Posterior cingulate gyrus (tissue), 11 donors: Measurements from ENCODE around the gene TRPV3.
A peak's percentile ranks its signal among the peaks of the same experiment; 100 is the strongest.

Experiments used
- DNase-seq, 10 donors: peaks; one replicate each; pipeline versions ENCODE4 v3.0.0 to v3.0.0-alpha.2; 2020 to 2021; ENCODE audit warnings: mixed read lengths in 3 of 10
- intact Hi-C: fragments of 100-400 bp; cut with DNase I; formaldehyde crosslinking; loops from one replicate; pipeline ENCODE4 v1.15.1; 2023

TRPV3 gene

DNA sequence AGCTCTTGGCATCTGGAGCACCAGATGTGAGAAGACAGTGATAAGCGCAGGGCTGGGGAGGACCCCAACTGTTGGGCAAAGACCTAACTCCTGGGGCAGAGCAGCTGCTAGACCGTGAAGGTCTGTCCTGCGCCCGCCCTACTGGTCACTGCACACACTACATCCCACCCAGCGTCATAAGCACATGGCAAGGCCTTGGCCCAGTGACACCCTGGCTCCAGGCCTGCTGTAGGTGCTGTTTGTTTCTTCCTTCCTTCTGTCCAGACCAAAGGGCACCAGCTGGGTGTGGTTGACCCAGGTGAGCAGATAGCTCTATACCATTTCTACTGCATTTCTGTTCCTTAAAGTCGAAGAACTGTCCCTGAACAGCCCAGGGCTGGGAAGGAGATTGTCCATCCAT is 6.4 kb downstream of the TRPV3 start:
- peak in 2 of 10 donors; percentile 43 to 60 for DNase-seq
- intact Hi-C loops = no loop called here

GRCh38 chr17:3549610-3550162 is 7.9 kb downstream of the TRPV3 start:
- intact Hi-C loops = no loop called here
- DNase-seq = no peak

GRCh38 chr17:3547628-3548027 is 10.0 kb downstream of the TRPV3 start:
- DNase-seq = peak in 2 of 10 donors; percentile 47 to 65
- intact Hi-C loops = no loop called here

- intact Hi-C loops = no loop called here
- peak in 2 of 10 donors; percentile 48 to 75 for DNase-seq
Measured at GRCh38 chr17:3546997-3547396, 10.6 kb downstream of the TRPV3 start.

- DNase-seq = peak in 2 of 10 donors; percentile 10 to 20
- intact Hi-C loops = no loop called here
Measured at GRCh38 chr17:3546521-3546920, 11.1 kb downstream of the TRPV3 start.

DNA sequence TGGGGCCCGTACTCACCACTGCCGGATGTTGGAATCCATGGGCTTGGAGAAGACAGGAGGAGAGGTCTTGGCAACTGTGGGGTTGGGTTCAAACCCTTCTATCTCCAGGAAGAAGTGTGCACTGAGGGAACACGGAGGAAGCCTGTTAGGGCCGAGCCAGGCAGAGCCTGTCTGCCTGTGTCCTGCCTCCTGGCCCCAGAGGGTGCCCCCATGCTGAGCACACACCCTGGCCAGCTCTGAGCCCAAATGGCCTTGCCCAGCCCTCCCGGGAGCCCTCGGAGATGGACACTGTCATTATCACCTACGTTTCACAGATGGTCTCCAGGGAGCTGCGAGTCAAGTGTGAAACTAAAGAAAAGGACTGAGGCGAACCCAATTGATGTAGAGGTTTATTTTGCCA is 12.5 kb downstream of the TRPV3 start:
- intact Hi-C loops = no loop called here
- DNase-seq = peak in 2 of 10 donors; percentile 49 to 68

DNA sequence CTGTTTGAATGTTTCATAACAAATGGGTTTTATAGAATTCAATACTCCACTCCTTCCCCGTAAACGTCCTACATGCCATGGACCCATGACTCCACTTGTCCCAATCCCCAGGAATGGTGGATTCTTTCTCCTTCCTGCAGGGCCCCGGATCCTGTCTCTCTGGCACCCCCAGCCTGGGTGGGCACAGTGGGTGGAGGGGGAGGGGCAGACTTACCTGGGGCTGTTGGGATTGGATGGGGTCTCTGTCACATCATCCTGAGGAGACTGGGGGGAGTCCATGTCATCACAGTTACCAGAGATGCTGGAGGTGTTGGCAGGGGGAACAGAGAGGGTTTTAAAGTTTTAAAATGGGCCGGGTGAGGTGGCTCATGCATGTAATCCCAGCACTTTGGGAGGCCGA is 13.2 kb downstream of the TRPV3 start:
- peak in 2 of 10 donors; percentile 7 to 10 for DNase-seq
- intact Hi-C loops = no loop called here

GRCh38 chr17:3543453-3543852 is 14.2 kb downstream of the TRPV3 start:
- DNase-seq = peak in 5 of 10 donors; percentile 27 to 89 (median 81)
- intact Hi-C loops = no loop called here

GRCh38 chr17:3542410-3543088 is 15.1 kb downstream of the TRPV3 start:
- peak in 2 of 10 donors; percentile 61 to 75 for DNase-seq
- intact Hi-C loops = no loop called here

GRCh38 chr17:3539881-3540540 is 17.6 kb downstream of the TRPV3 start:
- DNase-seq = peak in 2 of 10 donors; percentile 10 to 40
- intact Hi-C loops = loop anchor here (5.0 kb wide), 1 partner anchor 107 kb away; no protein-coding TSS in a partner anchor

DNA sequence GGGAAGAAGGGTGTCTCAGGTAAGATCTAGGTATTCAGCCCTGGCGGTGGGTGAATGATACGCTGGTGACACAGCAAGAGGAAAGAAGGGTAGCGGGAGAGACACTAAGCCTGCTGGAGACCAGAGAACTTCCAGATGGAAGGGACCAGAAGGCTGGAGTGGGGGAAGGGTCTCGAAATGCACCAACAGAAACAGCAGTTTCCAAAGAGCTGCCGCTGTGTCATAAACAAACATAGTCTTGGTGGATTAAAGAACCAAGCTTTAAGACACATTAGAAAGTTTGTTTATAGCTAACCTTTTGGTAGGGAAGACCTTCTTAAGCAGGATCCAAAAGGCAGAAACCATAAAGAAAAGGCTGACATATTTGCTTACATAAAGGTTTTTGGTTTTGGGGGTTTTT is 20.9 kb downstream of the TRPV3 start:
- no peak for DNase-seq
- intact Hi-C loops = loop anchor here (5.0 kb wide), 1 partner anchor 111 kb away; no protein-coding TSS in a partner anchor

GRCh38 chr17:3535253-3535995 is 22.2 kb downstream of the TRPV3 start:
- intact Hi-C loops = loop anchor here (5.0 kb wide), 1 partner anchor 112 kb away; no protein-coding TSS in a partner anchor
- peak; percentile 67 to 98 (median 80) for DNase-seq

GRCh38 chr17:3534881-3535252 is 22.7 kb downstream of the TRPV3 start:
- DNase-seq = peak in 7 of 10 donors; percentile 26 to 92 (median 59)
- intact Hi-C loops = loop anchor here (5.0 kb wide), 2 partner anchors 58 to 112 kb away; partner anchors contain the start of gene ASPA

GRCh38 chr17:3533752-3534151 is 23.9 kb downstream of the TRPV3 start:
- intact Hi-C loops = loop anchor here (5.0 kb wide), 1 partner anchor 56 kb away; the partner anchor contains the start of gene ASPA
- no peak for DNase-seq

- peak in 1 of 10 donors; percentile 80 for DNase-seq
- intact Hi-C loops = loop anchor here (5.0 kb wide), 1 partner anchor 56 kb away; the partner anchor contains the start of gene ASPA
Measured at GRCh38 chr17:3532859-3533142, 24.8 kb downstream of the TRPV3 start.

GRCh38 chr17:3532106-3532858 is 25.3 kb downstream of the TRPV3 start:
- intact Hi-C loops = loop anchor here (5.0 kb wide), 1 partner anchor 55 kb away; the partner anchor contains the start of gene ASPA

GRCh38 chr17:3531266-3532101 is 26.1 kb downstream of the TRPV3 start:
- DNase-seq = peak; percentile 86 to 99 (median 93)
- intact Hi-C loops = loop anchor here (2.0 to 5.0 kb wide), 2 partner anchors 19 to 54 kb away; partner anchors contain the start of gene ASPA

More at GRCh38 chr17:3532106-3532858, 25.3 kb downstream of the TRPV3 start:
- peak in 3 of 10 donors; percentile 20 to 87 (median 59) for DNase-seq
